Ectodermal cell (in vitro differentiated cells): Measurements from ENCODE around the gene MXD3.
"Not testable (repeated sequence)": the region's sequence is repeated elsewhere in the genome, so short reads cannot be mapped to it uniquely, and the experiment has no call there.

Experiments
- H3K27ac ChIP-seq: 2 replicates; pipeline ENCODE4 v1.7.0; 2013; ENCODE audit warnings: mild to moderate bottlenecking, low read depth, low read length; ENCODE audit not compliant: insufficient read depth, poor library complexity, severe bottlenecking
- H3K27me3 ChIP-seq: 2 replicates; pipeline ENCODE4 v1.7.0; 2013; ENCODE audit warnings: mild to moderate bottlenecking, low read length; ENCODE audit not compliant: insufficient read depth, control insufficient read depth, poor library complexity, severe bottlenecking
- H3K36me3 ChIP-seq: one replicate; pipeline ENCODE4 v1.7.0; 2013; ENCODE audit warnings: low read length; ENCODE audit not compliant: control insufficient read depth, insufficient read depth
- H3K4me1 ChIP-seq: one replicate; pipeline ENCODE4 v1.7.0; 2013; ENCODE audit warnings: low read length; ENCODE audit not compliant: control insufficient read depth, insufficient read depth
- H3K4me3 ChIP-seq: 2 replicates; pipeline ENCODE4 v1.7.0; 2013; ENCODE audit warnings: low read depth, low read length, control low read depth; ENCODE audit not compliant: insufficient read depth
- H3K9me3 ChIP-seq: 2 replicates; pipeline ENCODE4 v1.7.0; 2013; ENCODE audit warnings: mild to moderate bottlenecking, low read length, moderate library complexity; ENCODE audit not compliant: control insufficient read depth
- WGBS, 2 experiments: methylation state at CpG; one replicate each; pipeline ENCODE4 v1.1.7; 2013; ENCODE audit warnings: missing lambda C conversion rate in 2 of 2; 5-methylcytosine and 5-hydroxymethylcytosine counted together

MXD3 gene

DNA sequence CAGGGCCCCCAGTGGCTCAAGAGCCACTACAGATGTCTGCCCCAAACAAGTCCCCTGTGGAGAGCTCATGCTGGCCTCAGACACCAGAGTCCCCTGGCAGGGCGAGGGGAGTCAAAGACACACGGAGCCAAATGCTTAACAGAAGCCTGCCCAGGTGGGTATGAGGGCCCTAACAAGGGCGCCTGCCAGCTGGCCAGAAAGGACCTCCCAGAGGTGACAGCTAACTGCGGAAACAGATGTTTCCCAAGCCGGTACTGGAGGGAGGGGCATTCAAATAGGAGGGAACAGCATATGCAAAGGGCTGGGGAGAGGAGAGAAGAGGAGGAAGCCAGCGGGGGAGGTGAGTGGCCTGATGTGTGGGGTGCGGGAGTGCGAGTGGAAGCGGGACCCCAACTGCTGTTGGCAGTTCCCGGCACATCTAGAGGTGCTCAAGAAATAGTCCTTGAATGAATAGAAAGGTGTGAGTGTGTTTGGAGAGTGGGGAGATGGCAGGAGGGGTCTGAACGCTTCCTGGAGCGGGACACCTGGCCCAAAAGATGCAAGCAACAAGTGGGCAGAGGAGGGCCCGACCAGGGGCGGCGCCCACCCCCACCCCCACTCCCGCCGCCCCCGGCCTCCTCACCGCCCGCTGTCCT, 824 bp downstream of the MXD3 start:
- Histone ChIP-seq H3K27me3 (no peaks in the 10 kb centered on the region), H3K9me3 (no peaks in the 10 kb centered on the region), H3K27ac (no peak overlapping the region), H3K4me1 (peaks cover 15% of the 10 kb centered on the region), H3K36me3 (peaks cover 14% of the 10 kb centered on the region), H3K4me3 (peak overlapping the region; percentile 70)
- 16% methylated on average over 20 of the region's 20 CpGs for WGBS, 2 experiments

DNA sequence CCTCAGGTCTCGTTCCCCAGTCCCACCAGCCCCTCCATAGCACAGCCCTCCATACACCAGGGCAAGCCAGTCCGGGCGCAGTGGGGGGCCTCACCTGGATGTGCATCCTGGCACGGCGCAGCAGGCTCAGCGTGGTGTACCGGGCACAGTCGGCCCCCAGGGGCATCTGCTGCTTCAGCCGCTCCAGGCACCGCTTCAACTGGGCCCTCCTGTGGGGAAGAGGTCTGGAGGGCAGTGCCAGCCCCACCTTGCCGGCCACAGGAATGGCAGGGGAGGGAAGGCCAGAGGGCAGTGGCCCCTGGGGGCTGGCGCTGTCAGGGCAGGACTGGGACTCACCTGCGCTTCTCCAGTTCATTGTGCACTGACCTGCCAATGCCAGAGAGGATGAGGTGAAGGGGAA, 1.4 kb downstream of the MXD3 start:
- WGBS, 2 experiments = 93 to 94% methylated on average over 13 of the region's 13 CpGs
- H3K27ac ChIP-seq = no peak overlapping the region
- no peaks in the 10 kb centered on the region for H3K27me3 ChIP-seq
- peaks cover 18% of the 10 kb centered on the region for H3K36me3 ChIP-seq
- no peaks in the 10 kb centered on the region for H3K9me3 ChIP-seq
- no peak overlapping the region for H3K4me3 ChIP-seq
- H3K4me1 ChIP-seq = peaks cover 15% of the 10 kb centered on the region

DNA sequence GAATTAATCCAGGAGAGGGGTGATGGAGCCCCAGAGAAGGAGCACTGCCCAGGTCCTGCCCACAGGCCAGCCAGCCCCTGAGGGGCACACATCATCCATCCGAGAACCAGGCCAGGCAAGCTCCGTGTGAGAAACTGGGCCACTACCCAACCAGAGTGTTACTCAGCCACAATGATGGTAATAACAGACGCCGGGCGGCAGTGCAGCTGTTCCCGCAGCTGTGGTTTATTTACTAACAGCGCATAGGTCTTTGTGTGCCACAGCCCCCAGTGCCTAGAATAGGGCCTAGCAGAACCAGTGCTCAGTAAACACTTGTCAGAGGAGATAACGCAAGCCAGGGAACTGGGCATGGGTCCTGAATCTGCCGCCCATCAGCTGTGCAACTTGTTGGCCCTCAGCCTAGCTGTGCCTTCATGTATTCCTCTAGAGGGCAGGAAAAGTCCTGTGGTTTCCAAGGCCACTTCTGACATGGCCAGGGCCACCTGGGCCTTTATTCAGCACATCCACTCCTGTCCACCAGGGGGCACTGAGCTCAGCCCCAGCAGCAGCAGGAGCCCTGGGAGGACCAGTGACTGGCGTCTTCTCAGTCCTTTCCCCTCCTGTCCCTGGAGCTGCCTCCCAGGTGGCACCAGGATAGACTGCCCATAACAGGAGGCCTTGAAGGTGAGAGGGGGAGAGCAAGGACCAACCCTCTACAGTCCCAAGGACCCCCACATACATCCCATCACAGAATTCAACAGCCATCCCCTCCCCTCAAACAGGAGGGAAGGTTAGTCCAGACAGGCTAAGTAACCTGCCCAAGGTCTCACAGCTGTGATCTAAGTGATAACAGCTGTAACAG, 2.1 kb downstream of the MXD3 start:
- H3K9me3 ChIP-seq = no peaks in the 10 kb centered on the region
- peaks cover 18% of the 10 kb centered on the region for H3K36me3 ChIP-seq
- peaks cover 15% of the 10 kb centered on the region for H3K4me1 ChIP-seq
- H3K27me3 ChIP-seq = no peaks in the 10 kb centered on the region
- no peak overlapping the region for H3K27ac ChIP-seq
- WGBS, 2 experiments = 83 to 86% methylated on average over 10 of the region's 10 CpGs
- no peak overlapping the region for H3K4me3 ChIP-seq

DNA sequence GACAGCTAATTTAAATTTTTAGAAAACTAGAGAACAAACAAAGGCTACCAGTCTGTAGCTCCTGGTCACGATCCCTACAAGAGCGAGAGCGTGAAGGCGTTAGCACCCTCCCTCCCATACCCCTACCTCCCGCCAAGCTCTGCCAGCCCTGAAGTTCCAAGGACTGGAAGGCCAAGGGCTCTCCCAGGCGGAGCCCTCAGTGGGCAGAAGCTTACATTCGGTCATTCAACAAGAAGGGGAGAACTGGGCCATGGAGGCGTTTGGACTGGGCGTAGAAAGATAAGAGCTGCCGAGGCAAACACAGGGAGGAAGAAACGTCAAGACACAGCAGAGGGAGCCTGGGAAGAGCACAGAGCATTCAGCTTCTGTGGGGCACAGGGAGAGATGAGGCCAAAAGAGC, 3.0 kb downstream of the MXD3 start:
- Histone ChIP-seq H3K9me3 (no peaks in the 10 kb centered on the region), H3K4me3 (no peak overlapping the region), H3K4me1 (peaks cover 15% of the 10 kb centered on the region), H3K27ac (no peak overlapping the region), H3K27me3 (no peaks in the 10 kb centered on the region), H3K36me3 (peaks cover 18% of the 10 kb centered on the region)
- 93 to 97% methylated on average over 11 of the region's 11 CpGs for WGBS, 2 experiments

DNA sequence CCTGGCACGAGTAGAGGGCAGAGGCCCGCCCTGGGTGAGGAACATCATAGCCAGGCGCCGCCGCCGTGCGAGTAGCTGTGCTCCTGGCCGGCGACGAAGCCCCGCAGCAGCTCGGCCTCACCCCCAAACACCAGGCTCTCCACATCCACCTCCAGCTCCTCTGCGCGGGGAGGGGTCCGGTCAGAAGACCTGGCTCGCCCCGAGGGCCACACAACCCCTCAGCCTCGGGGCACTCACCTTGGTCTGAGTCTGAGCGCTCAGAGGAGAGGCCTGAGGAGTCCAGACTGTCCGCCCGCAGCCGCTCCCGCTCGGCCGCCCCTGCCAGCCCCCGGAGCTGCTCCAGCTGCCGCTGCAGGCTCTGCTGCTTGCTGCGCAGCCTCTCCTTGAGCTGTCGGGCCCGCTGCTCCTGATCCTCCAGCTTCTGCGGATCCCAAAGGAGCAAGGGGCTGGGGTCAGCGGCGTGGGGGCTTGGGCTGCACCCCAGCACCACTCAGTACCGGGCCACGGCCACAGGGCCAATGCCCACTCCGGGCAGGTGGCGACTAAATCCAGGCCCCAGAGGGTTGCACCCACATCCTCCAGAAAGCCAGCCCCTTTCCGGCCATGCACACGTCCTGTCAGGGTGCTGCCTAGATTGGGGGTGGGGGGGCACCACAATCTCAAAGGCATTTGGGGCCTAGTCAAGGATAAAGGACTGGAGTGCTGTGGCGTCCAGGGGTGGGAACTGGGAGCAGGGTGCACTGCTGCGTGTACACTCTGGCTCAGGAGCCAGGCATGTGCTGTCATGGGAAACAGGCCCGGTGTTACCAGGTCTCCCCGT, 3.9 kb downstream of the MXD3 start:
- WGBS, 2 experiments = 95% methylated on average over 43 of the region's 43 CpGs
- Histone ChIP-seq H3K4me3 (no peak overlapping the region), H3K4me1 (peaks cover 12% of the 10 kb centered on the region)

DNA sequence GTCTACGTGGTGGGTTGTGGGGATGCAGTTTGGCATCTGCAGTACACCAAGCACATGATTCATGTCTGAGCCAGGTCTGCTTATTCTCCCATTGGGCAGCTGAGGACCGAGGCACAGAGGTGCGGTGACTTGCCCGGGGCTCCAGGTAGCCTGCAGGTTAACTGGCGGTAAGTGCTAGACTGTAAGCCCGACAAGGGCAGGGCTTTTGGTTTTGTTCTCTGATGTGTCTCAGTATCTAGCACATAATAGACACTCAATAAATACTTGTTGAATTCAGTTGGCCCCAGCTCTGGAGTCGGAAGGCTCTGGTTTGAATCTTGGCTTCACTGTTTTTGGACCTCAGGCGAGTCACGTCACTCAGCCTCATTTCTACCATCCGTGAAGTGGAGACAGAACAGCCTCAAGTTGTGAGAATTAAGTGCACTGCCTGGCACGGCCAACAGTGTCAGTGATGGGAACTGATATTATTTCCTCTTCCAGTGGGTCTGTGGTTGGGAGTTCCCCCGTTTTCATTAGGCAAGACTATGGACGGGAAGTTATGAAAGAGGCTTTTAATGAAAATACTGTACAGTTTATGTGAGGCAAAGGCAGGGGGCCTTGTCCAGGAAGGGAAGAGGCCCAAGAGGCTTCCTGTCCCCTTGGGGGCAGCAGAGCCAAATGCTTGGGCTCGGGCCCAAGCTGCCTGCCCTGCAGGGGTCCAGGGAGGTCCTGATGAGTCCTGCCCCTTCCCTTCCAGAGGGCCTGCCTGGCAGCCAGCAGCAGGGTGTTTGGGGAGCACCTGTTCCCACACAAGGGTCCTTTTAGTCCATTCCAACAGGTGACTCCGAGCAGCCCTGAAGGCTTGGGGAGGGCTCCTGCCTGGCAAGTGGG, 4.8 kb downstream of the MXD3 start:
- Histone ChIP-seq H3K27ac (no peak overlapping the region), H3K4me1 (peaks cover 12% of the 10 kb centered on the region), H3K36me3 (peaks cover 18% of the 10 kb centered on the region), H3K9me3 (no peaks in the 10 kb centered on the region), H3K4me3 (no peak overlapping the region), H3K27me3 (peaks cover 7% of the 10 kb centered on the region)
- WGBS, 2 experiments = 93 to 95% methylated on average over 15 of the region's 15 CpGs

More for the DNA sequence above, 3.9 kb downstream of the MXD3 start:
- no peaks in the 10 kb centered on the region for H3K9me3 ChIP-seq
- no peak overlapping the region for H3K27ac ChIP-seq
- H3K27me3 ChIP-seq = peaks cover 6% of the 10 kb centered on the region
- peaks cover 18% of the 10 kb centered on the region for H3K36me3 ChIP-seq

DNA sequence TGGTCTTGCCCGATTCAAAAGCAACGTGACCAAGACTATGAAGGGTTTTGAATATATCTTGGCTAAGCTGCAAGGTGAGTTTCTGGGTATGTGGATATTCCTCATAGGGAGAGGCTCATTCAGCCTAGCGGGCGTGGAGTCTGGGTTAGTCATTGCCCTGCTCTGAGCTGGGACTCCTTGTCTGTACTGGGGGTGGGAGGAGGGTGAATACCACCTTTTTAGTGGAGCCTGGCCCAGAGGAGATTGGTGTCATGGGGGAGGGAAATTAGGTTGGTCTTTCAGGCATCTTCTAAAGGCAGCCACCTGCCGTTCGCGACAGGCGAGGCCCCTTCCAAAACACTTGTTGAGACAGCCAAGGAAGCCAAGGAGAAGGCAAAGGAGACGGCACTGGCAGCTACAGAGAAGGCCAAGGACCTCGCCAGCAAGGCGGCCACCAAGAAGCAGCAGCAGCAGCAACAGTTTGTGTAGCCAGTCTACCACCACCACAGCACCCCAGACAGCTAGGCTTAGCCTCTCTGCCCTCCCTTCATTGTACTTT, 5.5 kb downstream of the MXD3 start:
- H3K36me3 ChIP-seq = peaks cover 18% of the 10 kb centered on the region
- H3K27ac ChIP-seq = not testable (repeated sequence)
- WGBS, 2 experiments = 95 to 96% methylated on average over 11 of the region's 11 CpGs

DNA sequence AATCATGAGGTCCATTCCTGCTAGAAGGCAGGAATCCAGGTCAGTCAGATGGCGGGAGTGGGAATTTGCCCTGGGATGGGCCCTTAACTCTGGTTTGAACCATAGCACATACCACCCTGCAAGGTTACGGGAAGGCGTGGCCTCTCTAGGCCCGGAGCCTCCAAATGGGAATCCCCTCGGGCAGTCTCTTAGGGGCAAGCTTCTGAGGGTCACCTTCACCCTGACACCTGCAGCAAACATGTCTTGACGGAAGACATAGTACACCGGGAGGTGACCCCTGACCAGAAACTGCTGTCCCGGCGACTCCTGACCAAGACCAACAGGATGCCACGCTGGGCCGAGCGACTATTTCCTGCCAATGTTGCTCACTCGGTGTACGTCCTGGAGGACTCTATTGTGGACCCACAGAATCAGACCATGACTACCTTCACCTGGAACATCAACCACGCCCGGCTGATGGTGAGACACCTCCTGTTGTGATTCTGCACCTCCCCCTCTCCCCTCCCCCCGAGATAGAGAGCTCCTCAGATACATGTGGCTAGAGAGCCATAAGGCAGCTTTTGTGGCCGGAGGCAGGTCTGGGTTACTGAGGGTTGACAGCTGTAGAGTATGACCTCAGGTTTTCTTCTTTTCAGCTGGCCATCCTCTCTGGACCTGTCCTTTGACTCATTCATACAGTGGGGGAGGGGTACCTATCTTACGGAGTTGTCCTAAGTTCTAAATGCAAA, 7.1 kb downstream of the MXD3 start:
- Histone ChIP-seq H3K27ac (no peak overlapping the region), H3K4me1 (peaks cover 1% of the 10 kb centered on the region), H3K27me3 (peaks cover 7% of the 10 kb centered on the region), H3K4me3 (peak overlapping the region; percentile 94), H3K9me3 (no peaks in the 10 kb centered on the region), H3K36me3 (peaks cover 18% of the 10 kb centered on the region)
- WGBS, 2 experiments = 59 to 63% methylated on average over 19 of the region's 19 CpGs

More for the DNA sequence above, 5.5 kb downstream of the MXD3 start:
- H3K4me1 ChIP-seq = peaks cover 12% of the 10 kb centered on the region
- H3K27me3 ChIP-seq, H3K9me3 ChIP-seq, H3K4me3 ChIP-seq: not testable (repeated sequence)

DNA sequence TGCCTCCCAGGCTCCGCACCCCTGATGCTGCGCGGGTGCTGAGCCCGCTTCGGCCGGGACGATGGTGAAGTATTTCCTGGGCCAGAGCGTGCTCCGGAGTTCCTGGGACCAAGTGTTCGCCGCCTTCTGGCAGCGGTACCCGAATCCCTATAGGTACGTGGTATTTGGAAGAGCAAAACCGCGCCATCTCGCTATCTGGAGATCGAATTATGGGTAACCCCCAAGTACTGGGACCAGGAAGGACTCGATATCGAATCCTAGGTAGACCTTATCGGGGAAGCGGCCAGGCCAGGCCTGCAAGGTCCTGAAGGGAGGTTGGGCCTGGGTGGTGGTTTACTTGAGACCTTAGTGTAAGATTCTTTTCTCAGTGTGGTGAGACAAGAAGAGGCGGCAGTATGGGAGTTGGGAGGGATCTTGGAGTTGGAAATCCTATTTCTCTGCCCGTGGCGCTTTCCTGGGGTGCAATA, 7.7 kb downstream of the MXD3 start:
- H3K27ac ChIP-seq = no peak overlapping the region
- WGBS, 2 experiments = 1 to 2% methylated on average over 25 of the region's 25 CpGs
- no peaks in the 10 kb centered on the region for H3K9me3 ChIP-seq
- H3K4me1 ChIP-seq = peaks cover 6% of the 10 kb centered on the region
- peaks cover 7% of the 10 kb centered on the region for H3K27me3 ChIP-seq
- H3K4me3 ChIP-seq = peak overlapping the region; percentile 94
- H3K36me3 ChIP-seq = peaks cover 18% of the 10 kb centered on the region
